A549 treated with dexamethasone at 1 μM for 4 hours (cell line): Measurements from ENCODE around the gene TFRC. TPM values are rescaled to one million over a fixed set of nuclear protein-coding genes. Genes with fewer than 3 reads are reported as not detected.

Source experiments
- total RNA-seq: library from RNA; stranded (reverse); fragments of 200-300 nt; extraction: Qiagen RNA extraction; gene quantifications from 5 replicates; pipeline ENCODE4 v1.2.3, GENCODE V29; 2022

TFRC gene
- total RNA-seq, result 82.1 to 111 TPM (median 93.7 TPM) in 5 replicates

GRCh38 chr3:196081834-196082618 is at the start of gene TFRC:
TSS of gene TFRC (minus strand) at chr3:196082090. CDS start at chr3:196077099, 4,991 bp downstream.

Other genes starting within 250 kb of the TFRC start
- 20.8 to 33.3 TPM (median 30.1 TPM) in 5 replicates for gene TNK2, start 173.5 kb downstream of the TFRC start, total RNA-seq
- gene ZDHHC19, start 129.3 kb upstream of the TFRC start, total RNA-seq, result 0.17 to 0.21 TPM (median 0.19 TPM) in 3 of 5 replicates, not detected in the others
- gene SLC51A, start 134.4 kb upstream of the TFRC start, total RNA-seq, result not detected in 5 replicates
- gene PCYT1A, start 205.6 kb upstream of the TFRC start, total RNA-seq, result 30.6 to 39.2 TPM (median 38.3 TPM) in 5 replicates
- gene DYNLT2B, start 236.2 kb upstream of the TFRC start, total RNA-seq, result 21.7 to 25.7 TPM (median 22.7 TPM) in 5 replicates